A673 (cell line): Measurements from ENCODE around the gene SLC4A7. TPM values are rescaled to one million over a fixed set of nuclear protein-coding genes. Genes with fewer than 3 reads are reported as not detected.
A peak's percentile ranks its signal among the peaks of the same experiment; 100 is the strongest.

Source experiments
- BruUV-seq: library from RNA; stranded (reverse); fragments of 400-500 nt; replicated peaks from 2 replicates; lab custom pipeline; 2021; lab: Mats Ljungman, UMichigan
- CTCF ChIA-PET: fragments of 300-600 bp; sonication (Branson Sonifier 250); formaldehyde crosslinking; loops from one replicate; lab custom pipeline; 2022; ENCODE audit warnings: antibody characterized with exemption; lab: Charles Lee
- POLR2A ChIA-PET: fragments of 300-600 bp; sonication (Branson Sonifier 250); formaldehyde crosslinking; loops from one replicate; lab custom pipeline; 2022; ENCODE audit warnings: antibody characterized with exemption; ENCODE audit not compliant: low non-redundant PET; lab: Charles Lee
- DNase-seq: peaks from one replicate; pipeline ENCODE4 v3.0.0-alpha.2; 2015; ENCODE audit warnings: low spot score
- H3K27ac ChIP-seq: fragments of 200-600 bp; sonication (generic); 2 replicates; pipeline ENCODE4 v1.5.1; 2016; ENCODE audit warnings: mixed run types, low read depth, mild to moderate bottlenecking, mixed read lengths, antibody characterized with exemption, low read length; ENCODE audit not compliant: poor library complexity, severe bottlenecking
- H3K27me3 ChIP-seq: fragments of 200-600 bp; sonication (generic); replicated peaks from 2 replicates; pipeline ENCODE4 v1.6.1; 2017; ENCODE audit warnings: mixed run types, low read depth, mild to moderate bottlenecking, mixed read lengths, antibody characterized with exemption, low read length; ENCODE audit not compliant: insufficient read depth, poor library complexity
- H3K36me3 ChIP-seq: fragments of 200-600 bp; sonication (generic); 2 replicates; pipeline ENCODE4 v1.6.1; 2016; ENCODE audit warnings: mixed run types, mild to moderate bottlenecking, mixed read lengths, antibody characterized with exemption, low read length; ENCODE audit not compliant: insufficient read depth, poor library complexity, severe bottlenecking
- H3K4me1 ChIP-seq: fragments of 200-600 bp; sonication (generic); 2 replicates; pipeline ENCODE4 v1.6.1; 2017; ENCODE audit warnings: mixed run types, mild to moderate bottlenecking, mixed read lengths, antibody characterized with exemption, low read length; ENCODE audit not compliant: insufficient read depth, poor library complexity, severe bottlenecking
- H3K4me3 ChIP-seq: fragments of 200-600 bp; sonication (generic); 2 replicates; pipeline ENCODE4 v1.5.1; 2016; ENCODE audit warnings: low read depth, mixed run types, mild to moderate bottlenecking, mixed read lengths, low read length; ENCODE audit not compliant: poor library complexity, severe bottlenecking
- H3K9me3 ChIP-seq: fragments of 200-600 bp; sonication (generic); 2 replicates; pipeline ENCODE4 v1.6.1; 2016; ENCODE audit warnings: mixed run types, low read depth, mild to moderate bottlenecking, mixed read lengths, antibody characterized with exemption, low read length; ENCODE audit not compliant: poor library complexity, severe bottlenecking
- CTCF ChIP-seq: fragments of 300-800, 200-600 bp; sonication (generic); conservative IDR thresholded peaks from 2 replicates; pipeline ENCODE4 v1.5.1; 2017; ENCODE audit warnings: low read depth, mild to moderate bottlenecking, antibody characterized with exemption, low read length, moderate library complexity, mixed read lengths
- EZH2 ChIP-seq: fragments of 200-600 bp; sonication (generic); IDR thresholded peaks from 2 replicates; pipeline ENCODE4 v1.6.1; 2017; ENCODE audit warnings: borderline replicate concordance, low read depth, mild to moderate bottlenecking, mixed read lengths, antibody characterized with exemption, low read length; ENCODE audit not compliant: poor library complexity, severe bottlenecking
- intact Hi-C: fragments of 100-400 bp; cut with micrococcal nuclease; formaldehyde crosslinking; loops from one replicate; pipeline ENCODE4 v1.10.0; 2022; ENCODE audit not compliant: unreplicated experiment
- total RNA-seq: library from RNA; stranded (reverse); gene quantifications from 2 replicates; pipeline ENCODE4 v1.2.3, GENCODE V29; 2021

The SLC4A7 gene
- total RNA-seq, 1 experiment from 2014 or later: 22.6 TPM

- H3K4me1 ChIP-seq: peaks cover 8% of the 10 kb centered on the region
- intact Hi-C loops: no loop called here
- ChIA-PET POLR2A (interaction anchor here (0.6 kb wide), 1 partner anchor 44 kb away, joined by 4 read pairs; no protein-coding TSS in a partner anchor), CTCF (no interaction called here)
- no peaks in the 10 kb centered on the region for H3K27me3 ChIP-seq
- no peaks in the 10 kb centered on the region for H3K9me3 ChIP-seq
- no peak overlapping the region for H3K27ac ChIP-seq
- no peak for DNase-seq
- no peak overlapping the region for H3K4me3 ChIP-seq
- TF ChIP-seq EZH2 (no peak), CTCF (no peak)
- no TSS peak for BruUV-seq
- peaks cover 16% of the 10 kb centered on the region for H3K36me3 ChIP-seq
Measured at GRCh38 chr3:27429909-27430308, 54.3 kb downstream of the SLC4A7 start.

DNA sequence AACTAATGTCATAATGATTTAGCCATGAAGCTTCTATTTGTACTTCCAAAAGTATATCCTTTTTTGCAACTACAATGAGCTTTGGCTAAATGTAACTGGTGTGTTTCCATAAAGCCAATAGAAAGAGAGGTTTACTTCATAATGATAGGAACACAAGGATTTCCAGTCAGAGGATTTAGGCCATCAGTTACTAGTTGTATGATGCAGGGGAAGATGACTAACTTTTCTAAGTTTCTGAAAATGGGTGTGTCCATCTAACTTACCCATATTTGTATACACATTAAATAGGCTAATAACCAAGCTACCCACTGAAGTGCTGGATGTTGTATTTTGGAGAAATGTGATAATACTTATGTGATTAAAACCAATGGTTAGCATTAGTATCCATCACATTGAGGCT lies 55.7 kb downstream of the SLC4A7 start:
- intact Hi-C loops: no loop called here
- peaks cover 17% of the 10 kb centered on the region for H3K4me1 ChIP-seq
- no peaks in the 10 kb centered on the region for H3K9me3 ChIP-seq
- no TSS peak for BruUV-seq
- H3K4me3 ChIP-seq: no peak overlapping the region
- TF ChIP-seq CTCF: no peak
- no peak for TF ChIP-seq EZH2
- no peaks in the 10 kb centered on the region for H3K27me3 ChIP-seq
- ChIA-PET CTCF (interaction anchor here (0.5 kb wide), 1 partner anchor 119 kb away, joined by 6 read pairs; no protein-coding TSS in a partner anchor), POLR2A (no interaction called here)
- no peak for DNase-seq
- peaks cover 16% of the 10 kb centered on the region for H3K36me3 ChIP-seq
- no peak overlapping the region for H3K27ac ChIP-seq

DNA sequence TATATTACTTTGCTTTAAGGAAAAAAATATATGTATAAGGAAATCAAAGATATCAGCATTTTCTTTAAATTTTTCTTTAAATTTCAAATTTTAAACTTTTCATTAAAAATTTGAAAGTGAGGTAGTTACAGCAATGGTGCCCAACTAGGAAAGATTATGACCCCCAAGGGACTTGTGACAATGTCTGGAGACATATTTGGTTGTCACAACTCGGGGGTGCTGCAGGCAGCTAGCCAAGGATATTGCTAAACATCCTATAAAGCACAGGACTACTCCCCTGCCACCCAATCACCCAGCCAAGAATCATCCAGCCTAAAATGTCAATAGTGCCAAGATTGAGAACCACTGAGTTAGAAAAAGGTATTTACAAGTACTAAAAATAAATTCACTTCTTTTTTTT lies 57.3 kb downstream of the SLC4A7 start:
- no TSS peak for BruUV-seq
- no peak overlapping the region for H3K27ac ChIP-seq
- POLR2A ChIA-PET: no interaction called here

More for the DNA sequence above, 57.3 kb downstream of the SLC4A7 start:
- H3K9me3 ChIP-seq: no peaks in the 10 kb centered on the region
- intact Hi-C loops: no loop called here
- peaks cover 16% of the 10 kb centered on the region for H3K36me3 ChIP-seq
- TF ChIP-seq EZH2 (no peak), CTCF (no peak)
- H3K4me3 ChIP-seq: no peak overlapping the region
- peaks cover 17% of the 10 kb centered on the region for H3K4me1 ChIP-seq
- CTCF ChIA-PET: no interaction called here
- H3K27me3 ChIP-seq: no peaks in the 10 kb centered on the region
- DNase-seq: peak; percentile 55
